Activated B cell treated with CpG ODN at 0.5 μM for 24 hours (primary cell): Measurements from ENCODE around the gene TTC7B. TPM values are rescaled to one million over a fixed set of nuclear protein-coding genes. Genes with fewer than 3 reads are reported as not detected.

Experiments used
- ATAC-seq: fragments of 200-7000 bp; cut with Tn5 transposase; one replicate; pipeline ENCODE4 v1.10.0; 2021; ENCODE audit warnings: low read depth, mild to moderate bottlenecking, moderate library complexity
- CTCF ChIA-PET: fragments of 350-600 bp; sonication (Branson Sonifier 250); formaldehyde crosslinking; loops from one replicate; lab custom pipeline; 2021; ENCODE audit warnings: antibody characterized with exemption; lab: Charles Lee
- POLR2A ChIA-PET: fragments of 350-600 bp; sonication (Branson Sonifier 250); formaldehyde crosslinking; loops from one replicate; lab custom pipeline; 2021; ENCODE audit warnings: antibody characterized with exemption; lab: Charles Lee
- DNase-seq: peaks from one replicate; pipeline ENCODE4 v3.0.0; 2022
- H3K27ac Mint-ChIP-seq: one replicate; pipeline ENCODE4 v1.8.0; 2020; ENCODE audit warnings: mixed read lengths
- H3K27me3 Mint-ChIP-seq: one replicate; pipeline ENCODE4 v1.8.0; 2021; ENCODE audit warnings: mixed read lengths
- H3K36me3 Mint-ChIP-seq: one replicate; pipeline ENCODE4 v1.8.0; 2021; ENCODE audit warnings: low read depth, mixed read lengths
- H3K4me1 Mint-ChIP-seq: one replicate; pipeline ENCODE4 v1.8.0; 2021; ENCODE audit warnings: mixed read lengths
- H3K4me3 Mint-ChIP-seq: one replicate; pipeline ENCODE4 v1.8.0; 2020; ENCODE audit warnings: mild to moderate bottlenecking, mixed read lengths
- H3K9me3 Mint-ChIP-seq: one replicate; pipeline ENCODE4 v1.8.0; 2020; ENCODE audit warnings: mixed read lengths
- CTCF ChIP-seq: fragments of 200-600 bp; IDR thresholded peaks from one replicate; pipeline ENCODE4 v1.8.0; 2022; ENCODE audit warnings: antibody characterized with exemption, mild to moderate bottlenecking
- intact Hi-C: fragments of 100-400 bp; cut with micrococcal nuclease; formaldehyde crosslinking; loops from one replicate; pipeline ENCODE4 v1.15.1; 2024
- total RNA-seq: library from RNA; stranded (reverse); gene quantifications from 2 replicates; pipeline ENCODE4 v1.2.3, GENCODE V29; 2022

TTC7B gene
- total RNA-seq, 1 donor from 2014 or later, result 1.9 TPM

DNA sequence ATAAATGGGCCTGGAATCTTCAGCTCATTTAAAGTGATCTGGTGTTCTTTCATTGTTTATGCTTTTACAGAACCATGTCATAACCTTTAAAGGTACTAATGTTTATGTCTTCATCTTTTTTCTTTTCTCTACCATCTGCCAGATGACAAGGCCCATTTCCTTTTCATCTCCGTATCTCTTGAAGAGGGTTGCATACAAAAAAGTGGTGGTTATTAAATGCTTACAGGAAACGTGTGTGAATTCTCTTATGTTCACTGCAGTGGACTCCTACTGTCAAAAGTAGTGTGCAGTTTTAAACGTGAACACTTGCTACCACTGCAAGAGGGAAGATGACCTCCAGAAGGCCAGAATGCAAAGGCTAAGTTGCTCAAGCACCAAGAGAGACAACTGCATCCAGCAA, 91.4 kb downstream of the TTC7B start:
- ChIA-PET CTCF (no interaction called here), POLR2A (no interaction called here)
- H3K4me1 Mint-ChIP-seq, result no peaks in the 10 kb centered on the region
- no peak for ATAC-seq
- no peak for DNase-seq
- H3K4me3 Mint-ChIP-seq, result no peak overlapping the region
- no peak for TF ChIP-seq CTCF
- peaks cover 9% of the 10 kb centered on the region for H3K27me3 Mint-ChIP-seq
- H3K9me3 Mint-ChIP-seq, result no peaks in the 10 kb centered on the region
- intact Hi-C loops, result no loop called here
- H3K27ac Mint-ChIP-seq, result no peak overlapping the region
- H3K36me3 Mint-ChIP-seq, result no peaks in the 10 kb centered on the region

DNA sequence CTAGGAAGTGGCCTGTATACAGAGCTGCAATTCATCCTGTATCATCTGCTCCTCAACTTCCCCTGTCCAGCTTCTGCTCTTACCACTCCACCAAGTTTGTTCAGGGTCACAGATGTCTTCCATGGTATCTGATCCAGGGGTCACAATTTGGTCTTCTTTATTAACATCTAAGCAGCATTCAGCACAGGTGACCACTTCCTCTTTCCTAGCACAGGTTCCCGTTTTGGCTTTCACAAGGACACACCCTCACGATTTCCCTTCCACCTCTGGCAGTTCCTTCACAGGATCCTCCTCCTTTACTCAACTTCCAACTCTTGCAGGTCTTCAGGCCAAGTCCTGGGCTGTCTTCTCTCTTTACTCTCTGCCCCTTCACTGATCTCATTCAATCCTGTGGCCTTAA, 93.6 kb downstream of the TTC7B start:
- Mint-ChIP-seq H3K27ac (no peak overlapping the region), H3K4me1 (no peaks in the 10 kb centered on the region), H3K27me3 (peaks cover 4% of the 10 kb centered on the region), H3K9me3 (no peaks in the 10 kb centered on the region), H3K4me3 (no peak overlapping the region), H3K36me3 (no peaks in the 10 kb centered on the region)
- no peak for DNase-seq
- no peak for ATAC-seq
- intact Hi-C loops, result no loop called here
- TF ChIP-seq CTCF, result no peak
- ChIA-PET POLR2A (no interaction called here), CTCF (no interaction called here)

- no peak for TF ChIP-seq CTCF
- ChIA-PET POLR2A (no interaction called here), CTCF (no interaction called here)
- ATAC-seq (no peak), DNase-seq (no peak)
- intact Hi-C loops, result no loop called here
- H3K9me3 Mint-ChIP-seq, result no peaks in the 10 kb centered on the region
- no peaks in the 10 kb centered on the region for H3K4me1 Mint-ChIP-seq
- no peak overlapping the region for H3K27ac Mint-ChIP-seq
- peaks cover 1% of the 10 kb centered on the region for H3K27me3 Mint-ChIP-seq
- no peaks in the 10 kb centered on the region for H3K36me3 Mint-ChIP-seq
- no peak overlapping the region for H3K4me3 Mint-ChIP-seq
Measured at GRCh38 chr14:90721619-90722305, 94.5 kb downstream of the TTC7B start.

GRCh38 chr14:90720832-90721231, 95.4 kb downstream of the TTC7B start:
- ChIA-PET POLR2A (no interaction called here), CTCF (no interaction called here)
- TF ChIP-seq CTCF, result no peak
- no peaks in the 10 kb centered on the region for H3K4me1 Mint-ChIP-seq
- H3K9me3 Mint-ChIP-seq, result no peaks in the 10 kb centered on the region
- H3K36me3 Mint-ChIP-seq, result no peaks in the 10 kb centered on the region
- DNase-seq (no peak), ATAC-seq (no peak)
- no peaks in the 10 kb centered on the region for H3K27me3 Mint-ChIP-seq
- intact Hi-C loops, result no loop called here
- no peak overlapping the region for H3K27ac Mint-ChIP-seq
- H3K4me3 Mint-ChIP-seq, result no peak overlapping the region

GRCh38 chr14:90720336-90720735, 95.9 kb downstream of the TTC7B start:
- Mint-ChIP-seq H3K36me3 (no peaks in the 10 kb centered on the region), H3K4me3 (no peak overlapping the region), H3K27me3 (peaks cover 2% of the 10 kb centered on the region), H3K9me3 (no peaks in the 10 kb centered on the region), H3K27ac (no peak overlapping the region), H3K4me1 (no peaks in the 10 kb centered on the region)
- ATAC-seq (no peak), DNase-seq (no peak)
- ChIA-PET CTCF (no interaction called here), POLR2A (no interaction called here)
- TF ChIP-seq CTCF, result no peak
- intact Hi-C loops, result no loop called here
